Endothelial cell of umbilical vein (primary cell): ENCODE data around the gene TUBB3. TPM values are rescaled to one million over a fixed set of nuclear protein-coding genes. Genes with fewer than 3 reads are reported as not detected.

Experiments
- BruUV-seq: library from RNA; stranded (reverse); fragments of 400-500 nt; replicated peaks from 2 replicates; lab custom pipeline; 2021; lab: Mats Ljungman, UMichigan
- CTCF ChIA-PET: fragments of 300-600, 350-600 bp; sonication (Branson Sonifier 250); formaldehyde crosslinking; loops from one replicate; lab custom pipeline; 2021; ENCODE audit warnings: antibody characterized with exemption, inconsistent platforms; lab: Charles Lee
- POLR2A ChIA-PET: fragments of 300-600, 350-600 bp; sonication (Branson Sonifier 250); formaldehyde crosslinking; loops from one replicate; lab custom pipeline; 2021; ENCODE audit warnings: antibody characterized with exemption, inconsistent platforms; lab: Charles Lee
- DNase-seq: peaks from one replicate; pipeline ENCODE4 v3.0.0-alpha.2; 2011; ENCODE audit warnings: low read depth, low spot score
- FAIRE-seq: peaks from 2 replicates; lab custom pipeline; 2011; peaks lifted over from hg19 to GRCh38; lab: Jason Lieb, UNC
- H2AFZ ChIP-seq: 2 replicates; pipeline ENCODE4 v1.6.0; 2012; ENCODE audit warnings: low read depth, low read length, control low read depth, inconsistent platforms
- H3K27ac ChIP-seq: 2 replicates; pipeline ENCODE4 v1.5.1; 2011; ENCODE audit warnings: low read depth, mild to moderate bottlenecking, control low read depth, low read length, moderate library complexity; ENCODE audit not compliant: insufficient read depth
- H3K27me3 ChIP-seq, 2 experiments: 2 replicates each; pipeline versions ENCODE4 v1.6.0 to v1.6.1; 2011; ENCODE audit warnings: low read length in 2 of 2, mixed read lengths in 1 of 2; ENCODE audit not compliant: control insufficient read depth in 2 of 2, insufficient read depth in 2 of 2
- H3K36me3 ChIP-seq, 2 experiments: 2 replicates in 1 of 2; 3 replicates in 1 of 2; pipeline ENCODE4 v1.5.1; 2011; ENCODE audit warnings: low read length in 2 of 2, mild to moderate bottlenecking in 1 of 2, moderate library complexity in 1 of 2; ENCODE audit not compliant: control insufficient read depth in 2 of 2, insufficient read depth in 2 of 2; ENCODE audit errors: extremely low read depth in 1 of 2
- H3K4me1 ChIP-seq: 3 replicates; pipeline ENCODE4 v1.5.1; 2011; ENCODE audit warnings: mild to moderate bottlenecking, low read length; ENCODE audit not compliant: control insufficient read depth, insufficient read depth; ENCODE audit errors: extremely low read depth
- H3K4me2 ChIP-seq: 2 replicates; pipeline ENCODE4 v1.6.1; 2011; ENCODE audit warnings: low read length, control low read depth, mixed read lengths; ENCODE audit not compliant: insufficient read depth
- H3K4me3 ChIP-seq, 3 experiments: fragments of 200-600 bp in 1 of 3; sonication (generic), shearing (Covaris generic) in 1 of 3; replicated peaks in 1 of 3; 2 replicates each; pipeline ENCODE4 v1.5.1; 2011 to 2016; ENCODE audit warnings: control low read depth in 3 of 3, low read length in 3 of 3, mild to moderate bottlenecking in 2 of 3, inconsistent platforms in 1 of 3, low read depth in 1 of 3, moderate library complexity in 1 of 3; ENCODE audit not compliant: insufficient read depth in 1 of 3
- H3K79me2 ChIP-seq: 2 replicates; pipeline ENCODE4 v1.6.0; 2012; ENCODE audit warnings: low read length, inconsistent platforms; ENCODE audit not compliant: control insufficient read depth, insufficient read depth
- H3K9ac ChIP-seq: replicated peaks from 2 replicates; pipeline ENCODE3; 2011; ENCODE audit warnings: low read length, control low read depth; ENCODE audit not compliant: insufficient read depth; ENCODE audit errors: extremely low read depth
- H3K9me1 ChIP-seq: replicated peaks from 3 replicates; pipeline ENCODE4 v1.6.0; 2011; ENCODE audit warnings: mild to moderate bottlenecking, low read length; ENCODE audit not compliant: control insufficient read depth, insufficient read depth; ENCODE audit errors: extremely low read depth
- H3K9me3 ChIP-seq: replicated peaks from 2 replicates; pipeline ENCODE4 v1.5.1; 2012; ENCODE audit warnings: low read length, inconsistent platforms; ENCODE audit not compliant: control insufficient read depth, insufficient read depth
- H4K20me1 ChIP-seq: replicated peaks from 2 replicates; pipeline ENCODE3; 2011; ENCODE audit warnings: mild to moderate bottlenecking, low read length; ENCODE audit not compliant: control insufficient read depth, insufficient read depth; ENCODE audit errors: extremely low read depth
- CTCF ChIP-seq, 2 donors: IDR thresholded peaks; 1 replicate in 1 of 2; 2 replicates in 1 of 2; pipeline ENCODE4 v1.5.1; 2011; ENCODE audit warnings: low read length in 2 of 2, mild to moderate bottlenecking in 2 of 2, moderate library complexity in 2 of 2, control low read depth in 1 of 2, inconsistent platforms in 1 of 2, low read depth in 1 of 2; ENCODE audit not compliant: insufficient read depth in 1 of 2; ENCODE audit errors: extremely low read depth in 1 of 2
- EZH2 ChIP-seq: IDR thresholded peaks from 2 replicates; pipeline ENCODE4 v1.6.1; 2012; ENCODE audit warnings: borderline replicate concordance, low read depth, mild to moderate bottlenecking, moderate library complexity, low read length, inconsistent platforms; ENCODE audit not compliant: severe bottlenecking
- dilution Hi-C: fragments of 300-500 bp; cut with MboI; formaldehyde crosslinking; loops from one replicate; pipeline ENCODE4 v1.15.0; 2019; ENCODE audit warnings: low sequenced_read_pairs; ENCODE audit not compliant: extremely low pct_ligation_motif_present
- intact Hi-C: fragments of 100-400 bp; cut with micrococcal nuclease; formaldehyde crosslinking; loops from one replicate; pipeline ENCODE4 v1.10.0; 2022
- polyA plus RNA-seq, 4 experiments: library from polyadenylated mRNA; depleted of rRNA in 3 of 4; stranded (reverse) in 3 of 4; unstranded in 1 of 4; fragments of >200 nt; gene quantifications; 2 replicates each; pipeline versions ENCODE4 v1.2.1 to v1.2.3, GENCODE V29; 2011 to 2012; ENCODE audit warnings: missing spikeins in 1 of 4
- total RNA-seq: library from RNA; stranded (reverse); gene quantifications from 2 replicates; pipeline ENCODE4 v1.2.3, GENCODE V29; 2021

Gene TUBB3
- total and polyA plus RNA-seq, 2 donors (not counting 3 experiments of a cell fraction or from before 2014, with no cell fraction given) = 170 to 215 TPM

DNA sequence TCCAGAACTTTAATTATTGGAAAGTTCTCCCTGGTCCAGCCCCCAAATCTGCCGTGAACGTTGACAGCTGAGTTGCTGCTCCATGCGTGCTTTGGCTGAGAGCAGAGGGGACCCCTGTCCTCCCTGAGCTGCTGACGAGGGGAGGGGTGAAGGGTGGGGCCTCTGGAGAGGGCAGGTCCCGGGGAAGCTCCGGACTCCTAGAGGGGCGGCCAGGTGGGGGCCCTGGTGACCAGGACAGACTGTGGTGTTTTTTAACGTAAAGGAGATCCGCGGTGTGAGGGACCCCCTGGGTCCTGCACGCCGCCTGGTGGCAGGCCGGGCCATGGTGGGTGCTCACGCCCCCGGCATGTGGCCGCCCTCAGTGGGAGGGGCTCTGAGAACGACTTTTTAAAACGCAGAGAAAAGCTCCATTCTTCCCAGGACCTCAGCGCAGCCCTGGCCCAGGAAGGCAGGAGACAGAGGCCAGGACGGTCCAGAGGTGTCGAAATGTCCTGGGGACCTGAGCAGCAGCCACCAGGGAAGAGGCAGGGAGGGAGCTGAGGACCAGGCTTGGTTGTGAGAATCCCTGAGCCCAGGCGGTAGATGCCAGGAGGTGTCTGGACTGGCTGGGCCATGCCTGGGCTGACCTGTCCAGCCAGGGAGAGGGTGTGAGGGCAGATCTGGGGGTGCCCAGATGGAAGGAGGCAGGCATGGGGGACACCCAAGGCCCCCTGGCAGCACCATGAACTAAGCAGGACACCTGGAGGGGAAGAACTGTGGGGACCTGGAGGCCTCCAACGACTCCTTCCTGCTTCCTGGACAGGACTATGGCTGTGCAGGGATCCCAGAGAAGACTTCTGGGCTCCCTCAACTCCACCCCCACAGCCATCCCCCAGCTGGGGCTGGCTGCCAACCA is 4.4 kb upstream of the TUBB3 start, which contains the start of gene MC1R:
TSS of gene MC1R (plus strand) at position 410 of the 895 bp plus-strand sequence. CDS start at position 807, 397 bp downstream.
- H4K20me1 ChIP-seq = no peaks in the 10 kb centered on the region
- peak within 1 kb of the TSS; percentile 62 for H3K4me2 ChIP-seq
- H3K9me1 ChIP-seq = no peaks in the 10 kb centered on the region
- peak within 1 kb of the TSS; percentile 52 for H2AFZ ChIP-seq
- CTCF ChIA-PET = interaction anchor here (0.6 to 2.5 kb wide), 8 partner anchors 10 to 219 kb away, joined by 3 to 54 read pairs (median 3); no protein-coding TSS in a partner anchor
- H3K4me3 ChIP-seq = peak within 1 kb of the TSS in 2 of 3 experiments; percentile 9 to 26
- dilution Hi-C loops (no loop called here), intact Hi-C loops (no loop called here)
- peaks cover 34% of the 10 kb centered on the region for H3K4me1 ChIP-seq
- DNase-seq = peak; percentile 34
- H3K9me3 ChIP-seq = no peaks in the 10 kb centered on the region
- POLR2A ChIA-PET = interaction anchor here (1.3 kb wide), 1 partner anchor 8 kb away, joined by 5 read pairs; no protein-coding TSS in a partner anchor
- no peaks in the 10 kb centered on the region for H3K27me3 ChIP-seq
- peak; percentile 80 for FAIRE-seq
- TF ChIP-seq EZH2 (no peak), CTCF (IDR thresholded peaks at IDR 0.05; ENCODE audit: extremely low read depth in 1 of 2, insufficient read depth in 1 of 2, low read depth in 1 of 2, low read length in 2 of 2) (peak; percentile 73 to 83)
- no peak within 1 kb of the TSS for H3K9ac ChIP-seq
- H3K36me3 ChIP-seq = no peaks in the 10 kb centered on the region
- no TSS peak for BruUV-seq
- peak within 1 kb of the TSS; percentile 39 for H3K27ac ChIP-seq
- no peaks in the 10 kb centered on the region for H3K79me2 ChIP-seq
